Testis (tissue), 2 donors: ENCODE measurements around the gene YTHDC1.

ENCODE experiments used
- POLR2A ChIP-seq: fragments of 450-650 bp; IDR thresholded peaks from one replicate; pipeline ENCODE4 v1.6.1; 2017; ENCODE audit warnings: antibody characterized with exemption, mild to moderate bottlenecking, moderate library complexity
- TF ChIP-seq, protein P1 (sequence below), 3 experiments: fragments of 450-650 bp in 2 of 3; fragments of 200-600 bp in 1 of 3; sonication (generic) in 1 of 3; IDR thresholded peaks; one replicate each; pipeline ENCODE4 v1.5.1; 2016 to 2019; ENCODE audit warnings: antibody characterized with exemption in 3 of 3, mild to moderate bottlenecking in 2 of 3, moderate library complexity in 1 of 3

GRCh38 chr4:68337004-68337403 lies 12.9 kb downstream of the YTHDC1 start:
- TF ChIP-seq, protein P1, sequence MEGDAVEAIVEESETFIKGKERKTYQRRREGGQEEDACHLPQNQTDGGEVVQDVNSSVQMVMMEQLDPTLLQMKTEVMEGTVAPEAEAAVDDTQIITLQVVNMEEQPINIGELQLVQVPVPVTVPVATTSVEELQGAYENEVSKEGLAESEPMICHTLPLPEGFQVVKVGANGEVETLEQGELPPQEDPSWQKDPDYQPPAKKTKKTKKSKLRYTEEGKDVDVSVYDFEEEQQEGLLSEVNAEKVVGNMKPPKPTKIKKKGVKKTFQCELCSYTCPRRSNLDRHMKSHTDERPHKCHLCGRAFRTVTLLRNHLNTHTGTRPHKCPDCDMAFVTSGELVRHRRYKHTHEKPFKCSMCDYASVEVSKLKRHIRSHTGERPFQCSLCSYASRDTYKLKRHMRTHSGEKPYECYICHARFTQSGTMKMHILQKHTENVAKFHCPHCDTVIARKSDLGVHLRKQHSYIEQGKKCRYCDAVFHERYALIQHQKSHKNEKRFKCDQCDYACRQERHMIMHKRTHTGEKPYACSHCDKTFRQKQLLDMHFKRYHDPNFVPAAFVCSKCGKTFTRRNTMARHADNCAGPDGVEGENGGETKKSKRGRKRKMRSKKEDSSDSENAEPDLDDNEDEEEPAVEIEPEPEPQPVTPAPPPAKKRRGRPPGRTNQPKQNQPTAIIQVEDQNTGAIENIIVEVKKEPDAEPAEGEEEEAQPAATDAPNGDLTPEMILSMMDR (IDR thresholded peaks at IDR 0.05), result no peak
- TF ChIP-seq POLR2A, result no peak
